Right kidney (tissue), 1 donor: ENCODE results near the gene NPEPL1.

ENCODE experiments used
- DNase-seq: peaks from one replicate; pipeline ENCODE4 v3.0.0-alpha.2; 2016

Gene NPEPL1

GRCh38 chr20:58682656-58683531 is 9.7 kb upstream of the NPEPL1 start:
- no peak for DNase-seq

GRCh38 chr20:58684291-58684690 is 8.3 kb upstream of the NPEPL1 start:
- no peak for DNase-seq

DNA sequence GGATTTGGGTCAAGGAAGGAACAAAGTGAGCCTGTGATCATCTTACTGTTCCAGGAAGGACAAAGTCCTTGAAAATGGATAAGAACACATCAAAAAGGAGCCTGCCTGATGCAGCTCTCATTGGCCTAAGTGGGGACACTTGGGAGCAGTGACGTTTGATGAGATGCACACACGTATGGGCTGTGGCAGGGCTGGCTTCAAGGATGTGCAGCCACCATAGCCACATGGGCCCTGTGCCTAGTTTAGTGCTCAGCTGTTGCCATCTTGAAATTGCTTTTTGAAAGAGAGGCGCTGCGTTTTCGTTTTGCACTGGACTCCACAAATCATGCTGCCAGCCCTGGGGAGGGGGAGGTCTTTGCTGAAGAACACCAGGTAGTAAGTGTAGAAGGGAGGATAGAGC is 6.6 kb upstream of the NPEPL1 start:
- no peak for DNase-seq

DNA sequence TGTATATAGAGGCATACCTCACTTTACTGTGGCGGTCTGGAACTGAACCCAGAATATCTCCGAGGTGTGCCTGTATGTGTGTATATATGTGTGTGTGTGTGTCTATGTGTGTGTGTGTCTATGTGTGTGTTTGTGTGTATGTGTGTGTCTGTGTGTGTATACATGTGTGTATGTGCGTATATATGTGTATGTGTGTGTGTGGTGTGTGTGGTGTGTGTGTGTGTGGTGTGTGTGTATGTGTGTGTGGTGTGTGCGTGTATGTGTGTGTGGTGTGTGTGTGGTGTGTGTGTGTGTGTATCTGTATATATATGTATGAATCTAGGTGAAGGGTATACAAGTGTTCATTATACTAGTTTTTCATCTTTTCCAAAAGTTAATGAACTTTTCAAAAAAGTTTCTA is 4.2 kb upstream of the NPEPL1 start:
- no peak for DNase-seq

DNA sequence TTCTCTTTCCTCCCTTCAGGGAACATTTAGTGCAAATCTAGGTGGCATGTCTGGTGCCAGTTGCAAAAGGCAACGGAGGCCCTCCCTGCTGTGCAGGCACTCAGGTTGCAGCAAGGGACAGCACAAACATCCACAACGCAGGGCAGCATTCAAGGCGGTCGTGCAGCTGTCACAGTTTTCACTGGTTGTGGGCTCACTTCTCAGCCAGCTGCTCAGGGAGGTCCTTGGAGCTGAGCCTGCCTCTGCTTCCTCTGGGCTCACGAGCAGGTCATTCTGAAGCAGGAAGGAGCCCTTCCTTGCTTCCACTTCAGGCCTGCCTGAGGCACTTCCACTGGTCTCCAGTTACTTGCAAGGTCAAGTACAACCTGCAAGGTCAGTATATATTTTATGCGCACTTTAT is 3.8 kb upstream of the NPEPL1 start:
- no peak for DNase-seq

GRCh38 chr20:58690396-58691135 is 2.0 kb upstream of the NPEPL1 start:
- DNase-seq: no peak

DNA sequence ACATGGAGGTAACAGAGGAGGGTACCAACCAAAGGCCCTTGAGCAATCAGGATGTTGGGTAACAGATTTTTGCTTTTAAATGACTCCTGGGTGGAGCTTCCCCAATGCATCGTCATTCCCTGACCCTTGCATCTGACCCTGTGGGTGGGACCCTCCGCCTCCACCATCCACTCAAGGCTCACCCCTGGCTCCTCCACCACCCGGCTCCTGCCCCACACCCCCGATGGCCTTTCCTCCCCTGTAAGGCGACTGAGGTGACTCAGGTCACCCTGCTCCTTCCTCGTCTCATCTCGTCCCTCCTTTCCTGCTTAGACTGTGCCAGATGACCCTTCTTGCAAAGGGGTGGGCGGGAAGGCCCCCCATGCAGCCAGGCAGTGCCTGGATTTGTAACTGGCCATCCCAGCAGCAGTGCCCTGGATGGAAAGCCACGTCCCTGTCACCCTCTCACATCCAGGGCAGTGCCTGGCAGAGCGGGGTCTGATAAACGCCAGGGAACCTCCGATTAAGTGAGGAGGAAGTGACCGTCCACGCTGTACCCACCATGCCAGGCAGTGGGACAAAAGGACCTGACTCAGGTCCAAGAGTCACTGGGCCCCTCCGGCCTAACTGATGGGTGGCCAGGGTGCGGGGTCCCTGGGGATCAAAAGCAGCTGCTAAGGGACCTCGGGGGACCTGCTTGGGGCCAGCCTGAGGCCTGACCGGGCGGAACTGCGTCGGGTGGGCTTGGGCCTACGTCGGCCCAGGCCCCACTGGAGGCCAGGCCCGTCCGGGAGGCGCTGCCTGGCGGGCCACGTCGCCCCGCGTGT is 624 bp upstream of the NPEPL1 start:
- DNase-seq: peak; percentile 52

DNA sequence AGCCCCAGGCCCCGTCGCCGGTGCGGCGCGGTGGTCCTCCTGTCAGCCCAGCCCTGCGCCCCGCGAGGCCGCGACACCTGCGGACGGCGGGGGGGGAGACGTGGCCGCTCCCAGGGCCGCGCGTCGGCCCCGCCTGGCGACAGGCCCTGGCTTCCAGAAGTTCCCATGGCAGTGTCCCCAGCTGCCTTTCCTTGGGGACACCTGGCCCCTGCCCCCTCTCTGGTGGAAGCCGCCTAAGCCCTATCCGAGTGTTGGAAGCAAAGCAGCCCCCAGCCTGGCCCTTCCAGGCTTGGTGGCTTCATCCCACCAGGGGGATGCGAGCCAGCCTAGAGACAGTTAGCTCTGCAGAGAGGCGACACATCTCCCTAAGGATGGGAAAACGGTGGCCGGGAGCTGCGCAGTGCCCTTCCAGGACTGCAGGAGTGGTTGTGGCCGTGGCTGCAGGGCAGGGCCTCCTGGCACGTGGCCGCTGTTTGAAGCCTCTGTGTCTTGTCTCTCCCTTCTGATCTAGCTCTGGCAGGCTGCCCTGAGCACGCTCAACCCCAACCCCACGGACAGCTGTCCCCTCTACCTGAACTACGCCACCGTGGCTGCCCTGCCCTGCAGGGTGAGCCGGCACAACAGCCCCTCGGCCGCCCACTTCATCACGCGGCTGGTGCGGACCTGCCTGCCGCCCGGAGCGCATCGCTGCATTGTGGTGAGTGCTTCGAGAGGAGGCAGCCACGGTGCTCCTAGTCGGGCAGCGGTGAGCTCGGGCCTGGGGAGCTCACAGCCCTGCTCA is 816 bp downstream of the NPEPL1 start:
- DNase-seq: peak; percentile 64

- no peak for DNase-seq
Measured at GRCh38 chr20:58694241-58695083, 1.9 kb downstream of the NPEPL1 start.

DNA sequence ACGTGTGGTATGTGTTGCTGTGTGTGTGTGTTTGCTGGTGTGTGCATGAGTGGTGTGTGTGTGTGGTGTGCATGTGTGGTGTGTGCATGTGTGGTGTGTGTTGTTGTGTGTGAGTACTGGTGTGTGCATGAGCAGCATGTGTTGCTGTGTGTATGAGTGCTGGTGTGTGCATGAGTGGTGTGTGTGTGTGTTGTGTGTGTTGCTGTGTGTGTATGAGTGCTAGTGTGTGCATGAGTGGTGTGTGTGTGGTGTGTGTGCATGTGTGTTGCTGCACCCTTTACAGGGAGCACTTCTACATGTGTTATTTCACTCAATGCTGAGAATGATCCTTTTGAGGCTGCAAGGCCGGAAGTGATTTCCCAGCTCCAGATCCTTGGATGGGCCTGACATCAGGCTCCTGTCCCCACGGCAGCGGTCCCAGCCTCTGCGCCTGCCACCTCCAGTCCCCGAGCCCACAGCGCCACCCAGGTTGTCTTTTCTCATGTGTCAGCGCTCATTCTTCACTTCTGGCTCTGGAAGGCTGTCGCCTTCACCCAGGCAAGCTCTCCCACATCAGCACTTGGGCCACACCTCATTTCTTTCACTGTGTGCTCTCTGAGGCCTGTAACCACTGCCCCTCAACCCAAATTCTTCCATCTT is 2.6 kb downstream of the NPEPL1 start:
- no peak for DNase-seq

GRCh38 chr20:58695895-58696375 is 3.3 kb downstream of the NPEPL1 start:
- DNase-seq: no peak

DNA sequence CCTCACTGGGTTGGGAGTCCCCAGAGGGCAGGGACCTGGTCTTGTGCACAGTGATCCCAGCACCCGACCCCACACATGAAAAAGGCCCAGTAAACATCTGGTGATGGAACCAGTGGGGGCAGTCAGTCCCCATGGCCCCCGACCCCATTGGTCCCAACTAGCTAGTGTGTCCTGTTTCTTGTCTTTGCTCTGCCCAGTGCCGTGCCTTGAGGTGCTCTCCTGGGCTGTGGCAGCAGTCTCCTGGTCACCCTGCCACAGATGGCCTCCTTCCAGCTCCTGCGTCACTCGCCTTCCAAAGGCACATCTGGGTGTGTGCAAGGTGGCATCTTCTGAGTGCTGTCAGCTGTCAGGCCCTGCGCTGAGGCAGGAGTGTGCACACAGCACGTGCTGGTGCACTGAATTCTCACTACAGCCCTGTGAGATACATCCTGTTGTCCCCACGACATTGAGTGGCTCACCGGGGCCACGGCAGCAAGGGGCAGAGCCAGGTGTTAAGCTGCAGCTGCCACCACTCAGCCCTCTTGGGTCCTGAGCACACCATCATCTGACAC is 3.9 kb downstream of the NPEPL1 start:
- no peak for DNase-seq

- no peak for DNase-seq
Measured at GRCh38 chr20:58697201-58697866, 4.7 kb downstream of the NPEPL1 start.

GRCh38 chr20:58697867-58698703 is 5.5 kb downstream of the NPEPL1 start:
- no peak for DNase-seq

- no peak for DNase-seq
Measured at GRCh38 chr20:58698741-58699622, 6.4 kb downstream of the NPEPL1 start.

GRCh38 chr20:58699623-58700107 is 7.1 kb downstream of the NPEPL1 start:
- DNase-seq: no peak

GRCh38 chr20:58700121-58700821 is 7.7 kb downstream of the NPEPL1 start:
- no peak for DNase-seq
